ENCODE data around the gene GNA14. TPM values are rescaled to one million over a fixed set of nuclear protein-coding genes. Genes with fewer than 3 reads are reported as not detected.

Gene GNA14
- total and polyA plus RNA-seq, 2 experiments from 2014 or later: 3.9 to 10.5 TPM

GRCh38 chr9:77511525-77511924 lies 136.6 kb downstream of the GNA14 start (continued):
- no peak for TF ChIP-seq ZNF114 (CRISPR knock-in tag; IDR thresholded peaks at IDR 0.05)
- TF ChIP-seq ZNF331 (CRISPR knock-in tag; IDR thresholded peaks at IDR 0.05; ENCODE audit: low read depth): no peak
- no peak for TF ChIP-seq ETS1 (IDR thresholded peaks at IDR 0.05)
- no peak for TF ChIP-seq JUNB (IDR thresholded peaks at IDR 0.05; ENCODE audit: unreplicated experiment)

- Histone ChIP-seq H3K4me3 (no peak overlapping the region), H2AFZ (no peak overlapping the region), H3K27me3 (ENCODE audit: insufficient read depth) (no peaks in the 10 kb centered on the region), H3F3A (replicated peaks; ENCODE audit: low read depth) (no peaks in the 10 kb centered on the region), H3K4me1 (ENCODE audit: insufficient read depth) (no peaks in the 10 kb centered on the region), H3K36me3 (ENCODE audit: insufficient read depth) (no peaks in the 10 kb centered on the region), H3K27ac (ENCODE audit: low read depth) (no peak overlapping the region), H3K9me2 (ENCODE audit: insufficient read depth) (no peaks in the 10 kb centered on the region), H3K79me2 (replicated peaks; ENCODE audit: insufficient read depth) (no peaks in the 10 kb centered on the region), H3K4me2 (no peak overlapping the region), H4K20me1 (replicated peaks; ENCODE audit: insufficient read depth) (no peaks in the 10 kb centered on the region)
- H3K4me1 Mint-ChIP-seq: peaks cover 7% of the 10 kb centered on the region; the same call in 2 of the 3 replicates
- H3K4me3 Mint-ChIP-seq: no peak overlapping the region
- peaks cover 5% of the 10 kb centered on the region for H3K27me3 Mint-ChIP-seq (ENCODE audit: insufficient read depth, low read depth, poor library complexity)
- no peaks in the 10 kb centered on the region; the same call in 2 of the 3 replicates for H3K36me3 Mint-ChIP-seq (ENCODE audit: low read depth)
- no peaks in the 10 kb centered on the region for H3K9me3 Mint-ChIP-seq
- ATAC-seq: no peak
- H3K27ac Mint-ChIP-seq: no peak overlapping the region
- TF ChIP-seq ZNF462 (CRISPR knock-in tag; IDR thresholded peaks at IDR 0.05): no peak
- TF ChIP-seq STAT1 (IDR thresholded peaks at IDR 0.05; ENCODE audit: unreplicated experiment): no peak
- no peak for TF ChIP-seq EZH2phosphoT487 (IDR thresholded peaks at IDR 0.05; ENCODE audit: unreplicated experiment)
- no peak for TF ChIP-seq CTCF (conservative IDR thresholded peaks at IDR 0.05; ENCODE audit: low read depth in 2 of 2)
- no peak for TF ChIP-seq ZNF114 (CRISPR knock-in tag; IDR thresholded peaks at IDR 0.05)
- no peak for TF ChIP-seq ETS1 (IDR thresholded peaks at IDR 0.05)
- no peak for TF ChIP-seq ZNF331 (CRISPR knock-in tag; IDR thresholded peaks at IDR 0.05; ENCODE audit: low read depth)
- no peak for TF ChIP-seq EZH2 (IDR thresholded peaks at IDR 0.05; ENCODE audit: low read depth, unreplicated experiment)
- no peak for DNase-seq (ENCODE audit: low spot score)
Measured at GRCh38 chr9:77510666-77511065, 137.5 kb downstream of the GNA14 start.

Data from GM23338 (cell line).